Endothelial cell of umbilical vein (primary cell): ENCODE measurements around the gene RUBCN.

ENCODE experiments used
- CTCF ChIP-seq, 2 donors: IDR thresholded peaks; 1 replicate in 1 of 2; 2 replicates in 1 of 2; pipeline ENCODE4 v1.5.1; 2011; ENCODE audit warnings: low read length in 2 of 2, mild to moderate bottlenecking in 2 of 2, moderate library complexity in 2 of 2, control low read depth in 1 of 2, inconsistent platforms in 1 of 2, low read depth in 1 of 2; ENCODE audit not compliant: insufficient read depth in 1 of 2; ENCODE audit errors: extremely low read depth in 1 of 2
- EZH2 ChIP-seq: IDR thresholded peaks from 2 replicates; pipeline ENCODE4 v1.6.1; 2012; ENCODE audit warnings: borderline replicate concordance, low read depth, mild to moderate bottlenecking, moderate library complexity, low read length, inconsistent platforms; ENCODE audit not compliant: severe bottlenecking
- POLR2A ChIP-seq: IDR thresholded peaks from 2 replicates; pipeline ENCODE4 v1.6.1; 2012; ENCODE audit warnings: low read depth, mild to moderate bottlenecking, control low read depth, low read length

- no peak for TF ChIP-seq EZH2
- no peak for TF ChIP-seq CTCF (IDR thresholded peaks at IDR 0.05; ENCODE audit: extremely low read depth in 1 of 2, insufficient read depth in 1 of 2, low read depth in 1 of 2, low read length in 2 of 2)
- no peak for TF ChIP-seq POLR2A
Measured at GRCh38 chr3:197756704-197757103, 20.0 kb upstream of the RUBCN start.
